HG03025 (cell line): ENCODE results near the gene LATS2.

Source experiments
- ATAC-seq: cut with Tn5 transposase; IDR thresholded peaks from one replicate; pipeline ENCODE4 v1.9.1; 2021; ENCODE audit warnings: mild to moderate bottlenecking, moderate library complexity; ENCODE audit not compliant: unreplicated experiment, low FRiP score

The LATS2 gene

GRCh38 chr13:20995245-20995838 is 66.0 kb downstream of the LATS2 start:
- no peak for ATAC-seq

DNA sequence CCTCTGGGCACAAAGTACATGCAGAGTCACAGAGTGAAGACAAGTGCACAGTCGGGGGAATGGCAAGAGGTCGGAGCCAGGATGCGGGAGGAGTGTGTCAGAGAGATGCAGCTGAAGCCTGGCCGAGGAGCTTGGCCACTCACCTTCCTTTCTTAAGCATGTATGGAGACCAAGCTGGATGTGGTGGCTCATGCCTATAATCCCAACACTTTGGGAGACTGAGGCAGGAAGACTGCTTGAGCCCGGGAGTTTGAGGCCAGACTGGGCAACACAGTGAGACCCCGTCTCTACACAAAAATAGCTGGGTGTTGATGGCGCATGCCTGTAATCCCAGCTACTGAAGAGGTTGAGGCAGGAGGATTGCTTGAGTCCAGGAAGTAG is 67.0 kb downstream of the LATS2 start:
- ATAC-seq, result no peak

- no peak for ATAC-seq
Observed at GRCh38 chr13:20993661-20994440, 67.5 kb downstream of the LATS2 start.

- ATAC-seq, result no peak
Observed at GRCh38 chr13:20993211-20993610, 68.2 kb downstream of the LATS2 start.

DNA sequence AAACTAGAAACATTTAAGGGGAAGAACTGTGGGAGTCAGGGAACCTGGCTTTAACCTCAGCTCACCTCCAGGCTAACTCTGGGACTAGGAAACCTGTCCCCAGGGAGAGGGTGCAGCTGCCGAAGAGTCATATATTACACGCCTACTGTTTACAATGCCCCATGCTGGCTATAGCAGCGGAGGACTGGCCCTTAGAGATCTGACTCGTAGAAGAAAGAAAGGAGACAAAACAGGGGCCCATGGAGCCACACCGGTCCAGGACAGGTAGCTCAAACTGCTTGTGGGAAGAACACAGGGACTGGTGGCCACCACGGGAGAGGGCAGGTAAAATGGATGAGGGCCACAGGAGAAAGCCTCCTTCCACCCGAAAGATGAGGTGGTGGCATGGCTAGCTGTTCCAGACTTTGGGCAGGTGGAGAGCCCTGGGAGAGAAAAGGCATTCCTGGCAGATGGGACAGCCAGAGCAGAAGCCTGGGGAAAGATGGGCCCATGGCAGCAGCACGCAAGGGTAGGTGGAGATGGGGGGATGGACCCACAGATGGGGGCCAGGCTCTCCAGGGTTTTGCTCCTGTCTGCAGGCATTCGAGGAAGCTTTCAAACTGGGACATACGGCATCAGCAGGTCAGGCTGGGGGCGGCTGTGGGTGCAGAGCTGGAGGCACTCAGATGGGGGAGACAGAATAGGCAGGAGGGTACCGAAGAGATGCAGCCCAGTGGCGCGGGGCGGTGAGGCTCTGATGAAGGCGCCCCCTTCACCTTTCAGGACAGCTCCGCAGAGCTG is 69.5 kb downstream of the LATS2 start:
- ATAC-seq, result no peak

DNA sequence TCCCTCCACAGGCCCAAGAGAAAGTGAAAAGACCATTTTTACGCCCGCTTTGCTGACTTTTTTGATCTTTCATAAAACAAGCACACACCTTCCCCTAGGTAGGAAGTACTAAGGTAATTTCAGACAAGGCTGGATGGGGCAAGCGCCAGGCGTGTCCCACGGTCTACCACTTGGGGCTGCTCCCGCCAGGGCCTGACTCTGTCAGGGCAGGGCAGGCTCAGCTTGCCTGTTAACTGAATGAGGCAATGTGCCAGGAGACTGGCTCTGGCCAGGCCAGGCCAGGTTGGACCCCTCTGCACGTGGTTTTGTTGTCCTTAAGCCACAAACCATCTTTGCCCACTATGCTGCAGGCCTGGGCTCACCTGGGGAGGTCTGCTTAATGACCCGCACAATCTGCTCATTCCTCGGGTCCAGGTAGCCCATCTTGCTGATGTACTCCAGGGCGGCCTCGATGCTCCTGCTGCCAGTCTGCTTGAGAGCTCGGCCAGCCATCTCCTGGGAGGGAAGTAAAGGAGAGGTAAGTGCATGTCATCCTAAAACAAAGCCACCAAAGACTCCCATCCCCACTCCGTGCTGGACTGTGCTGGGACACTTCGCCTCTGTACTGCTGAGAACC is 70.4 kb downstream of the LATS2 start:
- no peak for ATAC-seq

DNA sequence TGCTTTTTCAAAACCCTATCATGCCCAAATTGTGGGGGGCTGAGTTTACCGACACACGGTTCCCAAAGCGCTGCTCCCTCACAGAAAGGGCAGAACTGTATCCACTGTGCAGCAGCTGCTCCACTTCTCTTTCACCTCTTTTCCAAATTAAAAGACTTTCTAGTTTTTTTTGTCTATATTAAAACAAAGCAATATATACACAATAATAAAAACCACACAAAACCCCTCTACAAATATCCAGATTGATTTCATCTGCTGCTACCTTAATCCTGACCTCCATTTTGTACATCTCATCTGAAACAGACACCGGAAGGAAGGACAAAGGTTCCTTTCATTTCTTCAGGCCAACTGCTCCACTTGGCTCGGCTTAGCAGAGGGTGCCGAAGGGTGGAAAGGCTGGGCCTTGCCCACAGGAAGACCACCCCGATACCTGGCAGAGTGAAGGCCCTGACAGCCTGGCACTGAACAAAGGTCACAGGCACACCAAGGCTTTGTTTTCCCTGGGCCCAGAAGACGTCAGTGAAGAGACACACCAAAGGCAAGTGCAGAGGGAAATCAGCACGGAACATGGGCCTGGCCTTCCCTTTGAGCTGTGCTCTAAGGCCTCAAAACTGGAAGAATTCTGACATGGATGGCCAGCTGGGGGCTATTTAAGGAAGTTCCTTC is 71.6 kb downstream of the LATS2 start:
- ATAC-seq, result no peak

DNA sequence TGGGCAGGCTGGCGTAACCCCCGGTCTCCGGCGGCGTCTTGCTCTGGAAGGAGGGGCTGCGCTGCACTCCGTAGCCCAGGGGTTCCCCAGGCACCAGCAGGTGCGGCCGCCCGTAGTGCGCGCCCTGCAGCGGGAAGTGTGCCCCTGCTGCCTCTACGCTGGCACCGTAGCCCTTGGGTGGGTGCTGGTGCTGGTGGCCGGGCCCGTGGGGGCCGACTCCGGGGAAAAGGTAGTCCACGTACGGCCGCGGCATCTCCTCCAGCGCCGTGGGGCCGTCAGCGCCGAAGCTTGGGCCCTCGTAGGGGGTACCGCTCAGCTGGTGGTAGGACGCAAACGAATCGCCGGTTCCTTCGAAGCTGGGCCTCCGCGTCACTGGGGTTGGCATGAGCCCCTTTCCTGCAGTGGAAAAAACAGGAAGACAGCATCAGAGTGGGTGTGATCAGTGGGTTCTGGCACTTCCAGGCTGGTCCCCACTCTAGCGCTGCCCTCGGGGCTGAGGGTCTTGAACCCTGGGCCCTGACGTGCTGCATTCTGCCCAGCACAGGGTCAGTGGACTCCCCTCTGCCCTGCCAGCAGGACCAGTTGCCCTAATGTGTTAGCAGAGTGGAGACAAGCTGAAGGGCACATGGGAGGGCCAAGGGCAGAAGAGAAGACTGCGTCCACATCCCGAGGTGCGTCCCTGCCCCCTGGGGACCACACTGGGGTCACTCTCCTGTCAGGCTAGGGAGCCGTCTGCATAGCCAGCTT is 72.3 kb downstream of the LATS2 start:
- ATAC-seq, result no peak

DNA sequence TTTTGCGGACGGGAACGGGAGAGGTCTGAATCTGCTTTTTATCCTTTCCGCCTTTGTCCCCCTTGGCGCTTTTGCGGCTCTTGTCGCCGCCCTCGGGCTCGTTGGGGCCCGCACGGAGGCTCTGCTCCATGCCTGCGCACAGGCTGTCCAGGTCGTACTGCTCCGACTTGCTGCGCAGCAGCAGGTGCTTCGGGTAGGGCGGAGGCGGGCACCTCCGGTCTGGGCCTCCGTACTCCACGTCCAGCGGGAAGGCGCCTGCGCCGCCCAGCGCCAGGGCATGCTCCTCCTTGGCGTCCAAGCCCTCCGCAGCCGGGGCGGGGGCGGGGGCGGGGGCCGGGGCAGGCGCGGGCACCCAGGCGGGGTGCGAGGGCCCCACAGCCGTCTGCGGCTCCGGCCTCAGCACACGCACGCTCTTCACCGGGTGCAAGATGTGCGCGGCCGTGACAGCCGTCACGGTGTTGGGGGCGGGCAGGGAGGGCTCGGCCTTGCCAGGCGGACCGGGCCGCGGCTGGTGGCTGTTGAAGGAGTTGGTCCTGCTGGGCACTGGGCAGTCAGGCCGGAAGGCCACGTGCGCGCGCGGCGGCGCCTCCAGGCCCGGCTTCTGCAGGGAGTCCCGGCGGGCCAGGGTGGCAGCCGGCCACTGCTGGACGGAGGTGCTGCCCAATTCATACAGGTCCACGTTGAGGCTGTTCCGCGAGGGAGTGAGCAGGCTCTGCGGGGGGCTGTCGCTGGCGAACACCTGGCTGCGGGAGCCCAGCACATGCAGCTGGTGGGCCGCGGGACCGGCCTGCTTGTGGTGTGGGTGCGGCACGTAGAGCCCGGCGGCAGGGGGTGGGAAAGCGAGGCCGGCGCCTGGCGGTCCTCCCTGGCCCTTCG is 73.1 kb downstream of the LATS2 start:
- ATAC-seq, result no peak

DNA sequence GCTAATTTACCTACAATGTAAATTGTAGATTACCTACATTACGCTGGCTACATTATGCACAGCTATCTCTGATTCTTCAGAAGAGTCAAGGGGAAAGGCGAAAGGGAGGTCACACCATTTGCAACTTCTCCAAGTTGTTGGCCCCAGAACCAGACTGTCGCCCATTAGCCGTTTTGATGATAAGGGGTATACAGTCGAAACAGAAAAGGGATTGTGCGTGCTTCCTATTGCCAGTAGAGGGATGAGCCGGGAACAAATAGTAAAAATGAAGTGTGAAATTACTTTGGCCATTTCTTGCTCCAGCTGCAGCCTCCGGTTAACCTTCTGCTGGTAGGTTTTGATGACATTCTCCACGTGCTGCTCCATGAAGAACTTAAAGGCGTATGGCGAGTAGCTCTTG is 73.8 kb downstream of the LATS2 start:
- no peak for ATAC-seq

DNA sequence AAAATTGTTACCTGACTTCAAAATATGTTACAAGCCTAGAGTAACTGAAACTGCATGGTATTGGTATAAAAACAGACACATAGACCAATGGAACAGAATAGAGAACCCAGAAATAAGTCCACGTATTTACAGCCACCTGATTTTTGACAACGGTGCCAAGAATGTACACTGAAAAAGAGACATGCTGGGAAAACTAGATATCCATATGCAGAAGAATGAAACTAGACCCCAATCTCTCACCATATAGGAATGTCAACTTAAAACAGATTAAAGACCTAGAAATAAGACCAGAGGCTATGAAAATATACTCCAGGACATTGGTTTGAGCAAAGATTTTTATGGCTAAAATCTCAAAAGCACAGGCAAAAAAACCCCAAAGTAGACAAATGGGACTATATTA is 76.5 kb downstream of the LATS2 start:
- no peak for ATAC-seq

GRCh38 chr13:20983386-20983785 is 78.0 kb downstream of the LATS2 start:
- ATAC-seq, result no peak

DNA sequence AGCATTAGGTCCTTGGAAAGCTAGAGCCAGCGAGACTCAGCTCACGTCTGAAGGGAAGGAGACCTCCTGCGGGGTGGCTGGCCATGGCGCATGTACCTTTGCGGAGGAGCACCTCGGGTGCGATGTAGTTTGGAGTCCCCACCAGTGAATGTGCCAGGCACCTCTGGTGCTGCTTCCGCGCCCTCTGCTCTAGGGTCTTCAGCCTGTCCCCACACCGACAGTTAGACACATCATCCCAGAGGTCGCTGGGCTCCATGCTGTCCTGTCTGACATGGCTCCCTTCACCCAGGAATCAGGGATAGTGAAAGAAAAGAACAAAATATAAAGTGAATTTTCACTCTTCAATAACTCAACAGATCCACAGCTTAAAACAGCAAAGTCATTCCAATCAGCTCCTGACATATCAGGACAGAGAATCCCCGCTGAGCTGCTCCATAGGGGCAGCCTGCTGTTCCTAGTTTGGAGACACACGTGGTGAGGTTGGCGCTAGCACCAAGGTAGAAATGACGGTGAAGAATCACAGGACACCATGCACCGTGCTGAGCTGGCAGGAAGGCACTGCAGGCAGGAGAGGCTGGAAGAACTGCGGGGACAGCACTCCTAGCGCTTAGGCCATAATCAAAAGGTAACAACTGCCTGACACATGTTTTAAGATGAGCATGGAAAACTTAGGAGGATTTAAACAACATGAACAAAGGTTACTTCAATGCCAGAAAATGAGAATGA is 79.9 kb downstream of the LATS2 start:
- no peak for ATAC-seq

DNA sequence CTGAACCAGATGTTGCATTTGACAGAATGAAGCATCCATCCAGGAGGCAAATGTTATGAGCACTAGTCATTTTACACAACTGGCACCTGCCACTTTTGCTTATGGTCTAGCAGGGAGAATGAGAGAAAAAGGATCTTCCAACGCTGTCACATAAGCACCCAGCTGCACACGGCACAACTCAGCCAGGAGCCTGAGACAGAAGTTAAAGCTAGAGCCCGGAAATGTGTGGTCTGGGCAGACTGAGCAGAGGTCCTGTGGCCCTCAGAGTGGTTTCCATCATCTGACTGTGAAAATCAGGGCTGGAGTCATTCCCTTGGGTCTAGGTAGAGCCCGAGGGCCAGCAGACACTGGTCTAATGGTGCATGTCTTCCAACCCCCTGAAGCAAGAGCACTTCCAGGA is 80.5 kb downstream of the LATS2 start:
- no peak for ATAC-seq

DNA sequence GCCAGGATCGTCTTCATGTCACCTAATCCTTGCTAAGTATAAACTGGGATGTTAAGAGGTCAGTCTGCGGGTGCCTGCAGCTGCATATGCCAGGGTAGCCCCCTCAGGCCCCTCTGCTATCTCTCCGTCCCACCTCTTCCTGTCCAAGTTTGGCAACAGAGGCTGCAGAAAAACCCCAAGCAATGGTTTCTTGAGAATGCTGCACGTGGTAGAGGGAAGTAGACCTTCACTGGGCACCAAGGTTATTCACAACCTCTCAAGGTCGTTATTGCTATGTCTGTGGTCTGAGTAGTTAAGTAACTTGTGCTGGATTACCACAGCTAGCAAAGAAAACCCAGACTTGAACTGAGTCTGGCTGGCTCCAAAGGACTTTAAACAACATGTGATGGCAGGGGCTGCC is 81.0 kb downstream of the LATS2 start:
- no peak for ATAC-seq

GRCh38 chr13:20977394-20977793 is 84.0 kb downstream of the LATS2 start:
- no peak for ATAC-seq

GRCh38 chr13:20974981-20975585 is 86.3 kb downstream of the LATS2 start:
- ATAC-seq, result no peak

- no peak for ATAC-seq
Observed at GRCh38 chr13:20973886-20974425, 87.4 kb downstream of the LATS2 start.
